PC-9 (cell line): ENCODE data around the gene RFTN1.

Source experiments
- EZH2 ChIP-seq: fragments of 200-600 bp; sonication (generic); IDR thresholded peaks from 2 replicates; pipeline ENCODE4 v1.8.0; 2017; ENCODE audit warnings: antibody characterized with exemption, low read depth
- TF ChIP-seq, protein P1 (sequence below): fragments of 200-600 bp; sonication (generic); conservative IDR thresholded peaks from 2 replicates; pipeline ENCODE4 v1.6.1; 2017; ENCODE audit warnings: mixed run types, antibody characterized with exemption, mild to moderate bottlenecking, moderate library complexity

DNA sequence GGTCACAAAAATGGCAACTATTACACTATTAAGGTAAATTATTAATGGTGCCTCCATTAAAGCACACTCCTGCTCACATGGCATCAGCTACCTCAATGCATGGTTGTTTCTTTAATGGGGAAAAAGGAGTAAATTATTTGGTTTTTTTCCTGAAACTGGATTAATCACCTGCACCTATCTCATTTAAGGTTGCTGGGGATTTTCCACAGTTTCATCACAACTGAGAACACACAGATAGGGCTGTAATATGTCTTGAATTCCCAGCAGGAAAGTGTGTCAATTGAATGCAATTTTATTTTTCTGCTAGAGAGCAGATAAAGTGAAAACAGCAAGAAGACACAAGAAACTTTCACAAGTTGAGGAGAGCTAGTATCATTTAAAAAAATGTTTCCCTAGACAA, 36.4 kb downstream of the RFTN1 start:
- TF ChIP-seq, protein P1, sequence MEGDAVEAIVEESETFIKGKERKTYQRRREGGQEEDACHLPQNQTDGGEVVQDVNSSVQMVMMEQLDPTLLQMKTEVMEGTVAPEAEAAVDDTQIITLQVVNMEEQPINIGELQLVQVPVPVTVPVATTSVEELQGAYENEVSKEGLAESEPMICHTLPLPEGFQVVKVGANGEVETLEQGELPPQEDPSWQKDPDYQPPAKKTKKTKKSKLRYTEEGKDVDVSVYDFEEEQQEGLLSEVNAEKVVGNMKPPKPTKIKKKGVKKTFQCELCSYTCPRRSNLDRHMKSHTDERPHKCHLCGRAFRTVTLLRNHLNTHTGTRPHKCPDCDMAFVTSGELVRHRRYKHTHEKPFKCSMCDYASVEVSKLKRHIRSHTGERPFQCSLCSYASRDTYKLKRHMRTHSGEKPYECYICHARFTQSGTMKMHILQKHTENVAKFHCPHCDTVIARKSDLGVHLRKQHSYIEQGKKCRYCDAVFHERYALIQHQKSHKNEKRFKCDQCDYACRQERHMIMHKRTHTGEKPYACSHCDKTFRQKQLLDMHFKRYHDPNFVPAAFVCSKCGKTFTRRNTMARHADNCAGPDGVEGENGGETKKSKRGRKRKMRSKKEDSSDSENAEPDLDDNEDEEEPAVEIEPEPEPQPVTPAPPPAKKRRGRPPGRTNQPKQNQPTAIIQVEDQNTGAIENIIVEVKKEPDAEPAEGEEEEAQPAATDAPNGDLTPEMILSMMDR = no peak
- TF ChIP-seq EZH2 = no peak
